Neural crest cell (in vitro differentiated cells): Measurements from ENCODE around the gene SORCS2. TPM values are rescaled to one million over a fixed set of nuclear protein-coding genes. Genes with fewer than 3 reads are reported as not detected.

Source experiments
- DNase-seq: peaks from one replicate; pipeline ENCODE4 v3.0.0; 2021; ENCODE audit warnings: low read depth, mixed read lengths, low spot score
- H3K27ac Mint-ChIP-seq: one replicate; pipeline ENCODE4 v1.8.0; 2021; ENCODE audit warnings: mild to moderate bottlenecking, mixed read lengths; ENCODE audit not compliant: unreplicated experiment
- H3K27me3 Mint-ChIP-seq: 2 replicates; pipeline ENCODE4 v1.8.0; 2021; ENCODE audit warnings: low read depth, mild to moderate bottlenecking, mixed read lengths
- H3K36me3 Mint-ChIP-seq: 2 replicates; pipeline ENCODE4 v1.8.0; 2021; ENCODE audit warnings: low read depth, mild to moderate bottlenecking, mixed read lengths
- H3K4me1 Mint-ChIP-seq: 2 replicates; pipeline ENCODE4 v1.8.0; 2021; ENCODE audit warnings: mixed read lengths
- H3K4me3 Mint-ChIP-seq: one replicate; pipeline ENCODE4 v1.8.0; 2021; ENCODE audit warnings: mild to moderate bottlenecking, mixed read lengths
- H3K9me3 Mint-ChIP-seq: 2 replicates; pipeline ENCODE4 v1.8.0; 2021; ENCODE audit warnings: mixed read lengths
- total RNA-seq: library from RNA; stranded (reverse); gene quantifications from 2 replicates; pipeline ENCODE4 v1.2.1, GENCODE V29; 2021
- TF ChIP-seq, protein P1 (sequence below): fragments of 200-600 bp; sonication (generic); conservative IDR thresholded peaks from 2 replicates; pipeline ENCODE4 v1.5.0; 2021; ENCODE audit warnings: antibody characterized with exemption, mild to moderate bottlenecking

The SORCS2 gene
- total RNA-seq, 1 donor from 2014 or later: 1.1 TPM

DNA sequence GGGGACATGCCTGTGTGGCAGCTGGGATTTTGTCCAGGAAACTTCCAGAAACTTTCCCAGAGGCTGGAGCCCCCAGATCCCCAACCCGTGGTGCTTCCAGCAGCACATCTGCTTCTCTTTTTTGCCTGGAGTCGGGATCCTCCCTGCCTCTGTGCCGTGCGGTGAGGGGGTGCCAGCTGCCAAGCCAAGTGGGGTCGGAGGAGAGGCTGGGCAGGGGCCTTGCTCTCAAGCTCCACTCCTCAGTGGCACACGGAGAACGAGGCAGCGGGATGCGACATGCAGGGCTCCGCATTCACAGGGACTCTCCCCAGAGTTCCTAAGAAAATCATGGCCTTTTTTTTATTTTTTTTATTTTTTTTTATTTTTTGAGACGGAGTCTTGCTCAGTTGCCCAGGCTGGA is 121.7 kb downstream of the SORCS2 start:
- TF ChIP-seq, protein P1, sequence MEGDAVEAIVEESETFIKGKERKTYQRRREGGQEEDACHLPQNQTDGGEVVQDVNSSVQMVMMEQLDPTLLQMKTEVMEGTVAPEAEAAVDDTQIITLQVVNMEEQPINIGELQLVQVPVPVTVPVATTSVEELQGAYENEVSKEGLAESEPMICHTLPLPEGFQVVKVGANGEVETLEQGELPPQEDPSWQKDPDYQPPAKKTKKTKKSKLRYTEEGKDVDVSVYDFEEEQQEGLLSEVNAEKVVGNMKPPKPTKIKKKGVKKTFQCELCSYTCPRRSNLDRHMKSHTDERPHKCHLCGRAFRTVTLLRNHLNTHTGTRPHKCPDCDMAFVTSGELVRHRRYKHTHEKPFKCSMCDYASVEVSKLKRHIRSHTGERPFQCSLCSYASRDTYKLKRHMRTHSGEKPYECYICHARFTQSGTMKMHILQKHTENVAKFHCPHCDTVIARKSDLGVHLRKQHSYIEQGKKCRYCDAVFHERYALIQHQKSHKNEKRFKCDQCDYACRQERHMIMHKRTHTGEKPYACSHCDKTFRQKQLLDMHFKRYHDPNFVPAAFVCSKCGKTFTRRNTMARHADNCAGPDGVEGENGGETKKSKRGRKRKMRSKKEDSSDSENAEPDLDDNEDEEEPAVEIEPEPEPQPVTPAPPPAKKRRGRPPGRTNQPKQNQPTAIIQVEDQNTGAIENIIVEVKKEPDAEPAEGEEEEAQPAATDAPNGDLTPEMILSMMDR: no peak
- peaks cover 5% of the 10 kb centered on the region for H3K9me3 Mint-ChIP-seq
- no peak overlapping the region for H3K4me3 Mint-ChIP-seq
- H3K27me3 Mint-ChIP-seq: no peaks in the 10 kb centered on the region
- peaks cover 2% of the 10 kb centered on the region for H3K36me3 Mint-ChIP-seq
- DNase-seq: no peak
- no peak overlapping the region for H3K27ac Mint-ChIP-seq
- H3K4me1 Mint-ChIP-seq: peaks cover 4% of the 10 kb centered on the region

DNA sequence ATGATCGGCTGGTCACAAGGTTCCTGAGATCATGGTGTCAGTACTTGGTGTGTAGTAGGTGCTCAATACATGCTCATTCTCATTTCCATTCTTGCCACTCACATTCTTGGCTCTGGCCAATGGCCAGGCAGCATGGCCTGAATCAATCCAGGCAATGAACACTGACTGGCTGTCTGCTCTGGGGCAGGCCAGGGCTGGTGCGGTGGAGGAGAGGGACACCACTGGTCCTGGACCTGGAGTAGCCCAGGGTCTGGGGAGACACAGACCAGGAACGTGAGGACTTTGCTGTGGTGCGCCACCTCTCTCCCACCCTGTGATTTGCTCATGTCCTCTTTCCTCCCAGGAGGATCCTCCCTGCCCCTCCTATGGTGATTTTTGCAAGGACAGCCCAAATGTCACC is 122.9 kb downstream of the SORCS2 start:
- DNase-seq: no peak
- H3K36me3 Mint-ChIP-seq: peaks cover 2% of the 10 kb centered on the region
- TF ChIP-seq, protein P1: no peak
- no peaks in the 10 kb centered on the region for H3K27me3 Mint-ChIP-seq
- peaks cover 6% of the 10 kb centered on the region for H3K9me3 Mint-ChIP-seq
- peaks cover 4% of the 10 kb centered on the region for H3K4me1 Mint-ChIP-seq
- H3K4me3 Mint-ChIP-seq: no peak overlapping the region
- H3K27ac Mint-ChIP-seq: no peak overlapping the region

DNA sequence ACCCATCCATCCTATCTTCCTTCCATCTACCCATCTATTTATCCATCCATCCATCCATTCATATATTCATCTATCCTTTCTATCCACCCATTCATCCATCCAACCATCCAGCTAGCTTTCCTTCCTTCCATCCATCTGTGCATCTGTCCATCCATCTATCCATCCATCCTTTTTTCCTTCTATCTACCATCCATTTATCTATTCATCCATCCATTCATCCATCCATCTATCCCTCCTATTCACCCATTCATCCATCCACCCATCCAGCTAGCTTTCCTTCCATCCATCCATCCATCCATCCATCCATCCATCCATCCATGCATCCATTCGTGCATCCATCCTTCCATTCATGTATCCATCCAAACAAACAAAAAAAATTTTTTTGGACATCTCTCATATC is 123.6 kb downstream of the SORCS2 start:
- H3K4me3 Mint-ChIP-seq: no peak overlapping the region
- peaks cover 4% of the 10 kb centered on the region for H3K4me1 Mint-ChIP-seq
- peaks cover 6% of the 10 kb centered on the region for H3K9me3 Mint-ChIP-seq
- H3K36me3 Mint-ChIP-seq: peaks cover 2% of the 10 kb centered on the region
- H3K27me3 Mint-ChIP-seq: no peaks in the 10 kb centered on the region
- no peak overlapping the region for H3K27ac Mint-ChIP-seq
- no peak for DNase-seq
- TF ChIP-seq, protein P1: no peak

DNA sequence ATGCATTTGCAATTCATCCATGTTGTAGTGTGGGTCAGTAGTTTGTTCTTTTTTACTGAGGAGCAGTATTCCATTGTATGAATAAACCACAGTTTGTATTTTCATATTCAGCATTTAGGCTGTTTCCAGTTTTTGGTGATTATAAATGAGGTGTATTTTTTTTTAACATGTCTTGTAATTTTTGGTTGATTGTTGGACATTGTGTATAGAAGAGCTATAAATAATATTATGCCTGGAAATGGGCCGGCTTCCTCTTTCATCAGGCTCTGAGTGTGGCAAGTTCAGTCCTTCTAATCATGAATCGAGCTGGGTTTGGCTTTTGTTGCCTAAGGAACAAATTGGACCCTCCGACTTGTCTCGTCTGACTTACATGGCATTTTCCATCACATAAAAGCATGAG is 126.7 kb downstream of the SORCS2 start:
- Mint-ChIP-seq H3K27me3 (no peaks in the 10 kb centered on the region), H3K9me3 (peaks cover 6% of the 10 kb centered on the region)
- TF ChIP-seq, protein P1: no peak

DNA sequence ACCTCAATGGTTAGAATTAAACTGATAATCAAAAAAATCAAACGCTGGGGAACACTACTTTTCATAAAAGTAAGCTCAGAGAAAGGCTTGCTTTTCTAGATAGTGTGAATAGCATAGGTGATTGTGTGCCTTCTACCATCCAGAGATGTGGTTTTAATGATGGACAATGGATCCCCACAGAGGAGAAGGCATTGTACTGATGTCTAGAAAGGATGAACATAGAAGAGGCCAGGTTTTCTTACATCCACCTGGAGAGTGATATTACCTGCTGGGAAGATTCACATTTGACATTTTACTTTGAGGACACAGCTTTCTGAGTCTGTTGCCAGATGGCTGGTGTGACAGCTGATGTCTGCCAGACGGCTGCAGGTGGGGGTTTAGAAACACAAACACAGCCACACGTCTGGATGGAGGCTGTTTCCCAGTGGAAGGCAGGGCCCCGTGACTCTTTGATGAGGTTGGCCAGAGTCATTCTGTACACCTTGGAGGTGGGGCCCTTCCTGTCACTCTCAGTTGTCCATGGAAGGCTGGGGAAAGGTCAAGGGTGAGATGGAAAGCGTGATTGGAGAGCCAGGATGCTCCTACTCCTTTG is 128.0 kb downstream of the SORCS2 start:
- DNase-seq: no peak
- Mint-ChIP-seq H3K27me3 (no peaks in the 10 kb centered on the region), H3K36me3 (peaks cover 2% of the 10 kb centered on the region), H3K4me3 (no peak overlapping the region), H3K9me3 (peaks cover 6% of the 10 kb centered on the region), H3K4me1 (peaks cover 11% of the 10 kb centered on the region), H3K27ac (no peak overlapping the region)
- TF ChIP-seq, protein P1: no peak

More for the DNA sequence above, 126.7 kb downstream of the SORCS2 start:
- no peak for DNase-seq
- peaks cover 11% of the 10 kb centered on the region for H3K4me1 Mint-ChIP-seq
- no peak overlapping the region for H3K4me3 Mint-ChIP-seq
- peaks cover 2% of the 10 kb centered on the region for H3K36me3 Mint-ChIP-seq
- H3K27ac Mint-ChIP-seq: no peak overlapping the region
